ENCODE measurements around the gene PCMTD2. TPM values are rescaled to one million over a fixed set of nuclear protein-coding genes. Genes with fewer than 3 reads are reported as not detected.

The PCMTD2 gene
- total and polyA plus RNA-seq, 2 experiments from 2014 or later = 33.8 to 76.1 TPM

DNA sequence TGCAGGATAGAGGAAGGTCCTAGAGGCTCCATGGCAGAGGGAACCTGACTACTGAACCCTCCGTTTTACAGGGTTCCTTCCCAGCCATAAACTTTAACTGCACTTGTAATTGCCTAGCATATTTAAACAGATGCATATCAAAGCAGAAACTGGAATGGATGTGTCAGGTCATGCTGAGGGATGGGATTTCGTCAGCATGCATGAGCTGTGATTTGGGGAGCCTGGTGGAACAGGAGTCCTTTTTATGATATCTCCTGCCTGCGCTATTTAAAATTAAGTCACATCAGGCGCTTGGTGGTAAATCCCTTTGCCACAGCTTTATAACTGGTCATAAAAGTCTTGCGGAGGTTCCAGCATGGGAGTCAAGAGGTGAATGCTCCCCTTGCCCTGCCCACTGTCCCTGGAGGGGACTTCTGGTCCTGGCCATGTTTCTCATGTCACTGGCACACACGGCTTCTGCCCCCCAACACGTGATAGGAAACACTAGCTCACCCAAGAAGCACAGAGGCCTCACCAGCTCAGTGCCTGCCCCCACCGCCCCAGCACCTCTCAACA, 26.0 kb upstream of the PCMTD2 start (continued):
- TF ChIP-seq, protein P1, sequence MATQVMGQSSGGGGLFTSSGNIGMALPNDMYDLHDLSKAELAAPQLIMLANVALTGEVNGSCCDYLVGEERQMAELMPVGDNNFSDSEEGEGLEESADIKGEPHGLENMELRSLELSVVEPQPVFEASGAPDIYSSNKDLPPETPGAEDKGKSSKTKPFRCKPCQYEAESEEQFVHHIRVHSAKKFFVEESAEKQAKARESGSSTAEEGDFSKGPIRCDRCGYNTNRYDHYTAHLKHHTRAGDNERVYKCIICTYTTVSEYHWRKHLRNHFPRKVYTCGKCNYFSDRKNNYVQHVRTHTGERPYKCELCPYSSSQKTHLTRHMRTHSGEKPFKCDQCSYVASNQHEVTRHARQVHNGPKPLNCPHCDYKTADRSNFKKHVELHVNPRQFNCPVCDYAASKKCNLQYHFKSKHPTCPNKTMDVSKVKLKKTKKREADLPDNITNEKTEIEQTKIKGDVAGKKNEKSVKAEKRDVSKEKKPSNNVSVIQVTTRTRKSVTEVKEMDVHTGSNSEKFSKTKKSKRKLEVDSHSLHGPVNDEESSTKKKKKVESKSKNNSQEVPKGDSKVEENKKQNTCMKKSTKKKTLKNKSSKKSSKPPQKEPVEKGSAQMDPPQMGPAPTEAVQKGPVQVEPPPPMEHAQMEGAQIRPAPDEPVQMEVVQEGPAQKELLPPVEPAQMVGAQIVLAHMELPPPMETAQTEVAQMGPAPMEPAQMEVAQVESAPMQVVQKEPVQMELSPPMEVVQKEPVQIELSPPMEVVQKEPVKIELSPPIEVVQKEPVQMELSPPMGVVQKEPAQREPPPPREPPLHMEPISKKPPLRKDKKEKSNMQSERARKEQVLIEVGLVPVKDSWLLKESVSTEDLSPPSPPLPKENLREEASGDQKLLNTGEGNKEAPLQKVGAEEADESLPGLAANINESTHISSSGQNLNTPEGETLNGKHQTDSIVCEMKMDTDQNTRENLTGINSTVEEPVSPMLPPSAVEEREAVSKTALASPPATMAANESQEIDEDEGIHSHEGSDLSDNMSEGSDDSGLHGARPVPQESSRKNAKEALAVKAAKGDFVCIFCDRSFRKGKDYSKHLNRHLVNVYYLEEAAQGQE (IDR thresholded peaks at IDR 0.05; ENCODE audit: unreplicated experiment) = no peak
- TF ChIP-seq, protein P2, sequence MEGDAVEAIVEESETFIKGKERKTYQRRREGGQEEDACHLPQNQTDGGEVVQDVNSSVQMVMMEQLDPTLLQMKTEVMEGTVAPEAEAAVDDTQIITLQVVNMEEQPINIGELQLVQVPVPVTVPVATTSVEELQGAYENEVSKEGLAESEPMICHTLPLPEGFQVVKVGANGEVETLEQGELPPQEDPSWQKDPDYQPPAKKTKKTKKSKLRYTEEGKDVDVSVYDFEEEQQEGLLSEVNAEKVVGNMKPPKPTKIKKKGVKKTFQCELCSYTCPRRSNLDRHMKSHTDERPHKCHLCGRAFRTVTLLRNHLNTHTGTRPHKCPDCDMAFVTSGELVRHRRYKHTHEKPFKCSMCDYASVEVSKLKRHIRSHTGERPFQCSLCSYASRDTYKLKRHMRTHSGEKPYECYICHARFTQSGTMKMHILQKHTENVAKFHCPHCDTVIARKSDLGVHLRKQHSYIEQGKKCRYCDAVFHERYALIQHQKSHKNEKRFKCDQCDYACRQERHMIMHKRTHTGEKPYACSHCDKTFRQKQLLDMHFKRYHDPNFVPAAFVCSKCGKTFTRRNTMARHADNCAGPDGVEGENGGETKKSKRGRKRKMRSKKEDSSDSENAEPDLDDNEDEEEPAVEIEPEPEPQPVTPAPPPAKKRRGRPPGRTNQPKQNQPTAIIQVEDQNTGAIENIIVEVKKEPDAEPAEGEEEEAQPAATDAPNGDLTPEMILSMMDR (conservative IDR thresholded peaks at IDR 0.05; ENCODE audit: low read depth in 2 of 2) = no peak
- no peak for TF ChIP-seq ZNF331 (CRISPR knock-in tag; IDR thresholded peaks at IDR 0.05; ENCODE audit: low read depth)
- no peak for TF ChIP-seq ZNF114 (CRISPR knock-in tag; IDR thresholded peaks at IDR 0.05)
- no peak for TF ChIP-seq NANOG (IDR thresholded peaks at IDR 0.05; ENCODE audit: borderline replicate concordance)
- TF ChIP-seq STAT1 (IDR thresholded peaks at IDR 0.05; ENCODE audit: unreplicated experiment) = no peak

DNA sequence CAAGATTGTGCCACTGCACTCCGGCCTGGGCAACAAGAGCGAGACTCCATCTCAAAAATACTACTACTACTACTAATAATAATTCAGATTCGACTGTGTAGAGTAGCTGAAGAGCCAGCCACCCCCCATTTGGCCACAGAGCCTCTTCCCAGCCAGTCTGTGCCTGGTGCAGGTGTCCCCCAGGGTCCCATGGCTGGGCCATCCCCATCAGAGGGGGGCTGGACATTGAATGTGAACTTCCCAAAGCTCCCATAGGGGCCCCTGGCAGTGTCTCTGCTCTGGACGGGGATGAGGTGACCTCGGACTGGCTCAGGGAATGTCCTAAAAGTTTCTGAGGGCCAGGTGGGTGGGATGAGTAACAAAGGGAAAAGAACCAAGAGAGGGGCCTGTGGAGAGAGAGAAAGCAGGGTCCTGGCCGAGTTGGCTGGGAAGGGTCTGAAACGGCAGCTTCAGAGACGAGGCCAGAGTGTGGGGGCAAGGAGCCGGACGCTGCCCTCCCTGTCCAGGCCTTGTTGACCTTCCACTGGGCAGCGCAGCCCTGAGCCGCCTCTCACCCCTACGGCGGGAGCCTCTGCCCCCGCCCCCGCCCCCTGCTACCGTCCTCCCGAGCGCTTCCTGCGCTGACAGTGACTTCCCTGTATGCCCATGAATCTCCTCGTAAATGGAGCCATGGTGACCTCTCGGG, 24.9 kb upstream of the PCMTD2 start:
- ATAC-seq = no peak
- Histone ChIP-seq H3K4me3 (no peak overlapping the region), H3K27me3 (ENCODE audit: insufficient read depth) (no peaks in the 10 kb centered on the region), H3F3A (replicated peaks; ENCODE audit: low read depth) (no peaks in the 10 kb centered on the region), H3K36me3 (ENCODE audit: insufficient read depth) (no peaks in the 10 kb centered on the region), H4K20me1 (replicated peaks; ENCODE audit: insufficient read depth) (no peaks in the 10 kb centered on the region), H3K79me2 (replicated peaks; ENCODE audit: insufficient read depth) (no peaks in the 10 kb centered on the region), H3K9me2 (ENCODE audit: insufficient read depth) (no peaks in the 10 kb centered on the region), H3K27ac (ENCODE audit: low read depth) (no peak overlapping the region), H2AFZ (no peak overlapping the region), H3K4me2 (no peak overlapping the region), H3K4me1 (ENCODE audit: insufficient read depth) (0 out of 2 replicates have a peak, but pooled peaks cover 3% of the 10 kb centered on the region)
- H3K27ac Mint-ChIP-seq = no peak overlapping the region
- H3K9me3 Mint-ChIP-seq = peaks cover 21% of the 10 kb centered on the region
- no peak for DNase-seq (ENCODE audit: low spot score)
- H3K4me1 Mint-ChIP-seq = peaks cover 4% of the 10 kb centered on the region; the same call in 2 of the 3 replicates
- peaks cover 14% of the 10 kb centered on the region for H3K36me3 Mint-ChIP-seq (ENCODE audit: low read depth)
- H3K4me3 Mint-ChIP-seq = no peak overlapping the region
- H3K27me3 Mint-ChIP-seq (ENCODE audit: insufficient read depth, low read depth, poor library complexity) = peaks cover 6% of the 10 kb centered on the region
- TF ChIP-seq STAT1 (IDR thresholded peaks at IDR 0.05; ENCODE audit: unreplicated experiment) = no peak
- TF ChIP-seq, protein P2 (conservative IDR thresholded peaks at IDR 0.05; ENCODE audit: low read depth in 2 of 2) = no peak
- TF ChIP-seq EZH2 (IDR thresholded peaks at IDR 0.05; ENCODE audit: low read depth, unreplicated experiment) = no peak
- no peak for TF ChIP-seq POLR2AphosphoS5 (IDR thresholded peaks at IDR 0.05; ENCODE audit: low read depth)
- no peak for TF ChIP-seq NANOG (IDR thresholded peaks at IDR 0.05; ENCODE audit: borderline replicate concordance)
- no peak for TF ChIP-seq ZNF114 (CRISPR knock-in tag; IDR thresholded peaks at IDR 0.05)
- TF ChIP-seq, protein P3, sequence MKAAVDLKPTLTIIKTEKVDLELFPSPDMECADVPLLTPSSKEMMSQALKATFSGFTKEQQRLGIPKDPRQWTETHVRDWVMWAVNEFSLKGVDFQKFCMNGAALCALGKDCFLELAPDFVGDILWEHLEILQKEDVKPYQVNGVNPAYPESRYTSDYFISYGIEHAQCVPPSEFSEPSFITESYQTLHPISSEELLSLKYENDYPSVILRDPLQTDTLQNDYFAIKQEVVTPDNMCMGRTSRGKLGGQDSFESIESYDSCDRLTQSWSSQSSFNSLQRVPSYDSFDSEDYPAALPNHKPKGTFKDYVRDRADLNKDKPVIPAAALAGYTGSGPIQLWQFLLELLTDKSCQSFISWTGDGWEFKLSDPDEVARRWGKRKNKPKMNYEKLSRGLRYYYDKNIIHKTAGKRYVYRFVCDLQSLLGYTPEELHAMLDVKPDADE (IDR thresholded peaks at IDR 0.05) = no peak
- TF ChIP-seq, protein P1 (IDR thresholded peaks at IDR 0.05; ENCODE audit: unreplicated experiment) = no peak
- no peak for TF ChIP-seq ZNF331 (CRISPR knock-in tag; IDR thresholded peaks at IDR 0.05; ENCODE audit: low read depth)
- TF ChIP-seq JUNB (IDR thresholded peaks at IDR 0.05; ENCODE audit: unreplicated experiment) = no peak
- TF ChIP-seq CREB1 (CRISPR knock-in tag; IDR thresholded peaks at IDR 0.05; ENCODE audit: low read depth) = no peak
